Naive thymus-derived CD8-positive, alpha-beta T cell (primary cell): ENCODE results near the gene MIF4GD. TPM values are rescaled to one million over a fixed set of nuclear protein-coding genes. Genes with fewer than 3 reads are reported as not detected.

Source experiments
- ATAC-seq, 2 donors: fragments of 150-1000 bp; cut with Tn5 transposase in 1 of 2; sonication (Bioruptor Pico), chemical (Tn5 transposase) in 1 of 2; 1 replicate in 1 of 2; 2 replicates in 1 of 2; pipeline ENCODE4 v1.10.0; 2021; ENCODE audit warnings: mild to moderate bottlenecking in 2 of 2, moderate library complexity in 2 of 2
- POLR2A ChIA-PET: fragments of 350-600 bp; sonication (Branson Sonifier 250); formaldehyde crosslinking; loops from one replicate; lab custom pipeline; 2021; ENCODE audit warnings: antibody characterized with exemption; lab: Charles Lee
- DNase-seq, 10 donors: peaks; one replicate each; pipeline versions ENCODE4 v3.0.0 to v3.0.0-alpha.2; 2020 to 2022
- H3K27ac Mint-ChIP-seq, 10 donors: one replicate each; pipeline ENCODE4 v1.8.0; 2020 to 2022; ENCODE audit warnings: mild to moderate bottlenecking in 10 of 10, mixed read lengths in 10 of 10, moderate library complexity in 4 of 10, inconsistent platforms in 1 of 10
- H3K27me3 Mint-ChIP-seq, 5 donors: one replicate each; pipeline ENCODE4 v1.8.0; 2021 to 2022; ENCODE audit warnings: mixed read lengths in 5 of 5
- H3K36me3 Mint-ChIP-seq, 3 donors: one replicate each; pipeline ENCODE4 v1.8.0; 2020 to 2022; ENCODE audit warnings: mixed read lengths in 3 of 3, mild to moderate bottlenecking in 2 of 3, inconsistent platforms in 1 of 3
- H3K4me1 Mint-ChIP-seq, 4 donors: one replicate each; pipeline ENCODE4 v1.8.0; 2021 to 2022; ENCODE audit warnings: mixed read lengths in 4 of 4
- H3K4me3 Mint-ChIP-seq, 10 donors: one replicate each; pipeline ENCODE4 v1.8.0; 2020 to 2022; ENCODE audit warnings: mild to moderate bottlenecking in 10 of 10, mixed read lengths in 10 of 10, moderate library complexity in 6 of 10, inconsistent platforms in 1 of 10
- H3K9me3 Mint-ChIP-seq, 9 donors: one replicate each; pipeline ENCODE4 v1.8.0; 2020 to 2022; ENCODE audit warnings: mixed read lengths in 9 of 9, mild to moderate bottlenecking in 3 of 9, inconsistent platforms in 1 of 9, moderate library complexity in 1 of 9
- polyA plus RNA-seq, 3 donors: library from polyadenylated mRNA; unstranded; fragments of 300-500 nt; fragmentation: Illumina TruSeq; gene quantifications; one replicate each; pipeline ENCODE4 v1.2.3, GENCODE V29; 2021
- total RNA-seq, 8 experiments: library from RNA in 2 of 8; stranded (reverse) in 2 of 8; gene quantifications; one replicate each; pipeline ENCODE4 v1.2.3 and lab custom pipeline; 2021 to 2026

MIF4GD gene
- 10 to 100 TPM; 37.3 to 39.4 TPM for total RNA-seq
- polyA plus RNA-seq = 10 to 100 TPM; 76.2 to 96.6 (median 90.5) TPM
- total RNA-seq (lab: John Stamatoyannopoulos, UW) = 17.4 to 34.9 (median 25.6) reads per million in 6 experiments

- DNase-seq (peak in 1 of 10 donors; percentile 24), ATAC-seq (no peak)
- peak within 1 kb of the TSS; percentile 65 to 93 (median 90) for H3K27ac Mint-ChIP-seq
- H3K36me3 Mint-ChIP-seq = peaks cover 0 to 18% (median 0%) of the 10 kb centered on the region in 3 donors
- H3K27me3 Mint-ChIP-seq = no peaks in the 10 kb centered on the region
- H3K4me3 Mint-ChIP-seq = peak within 1 kb of the TSS; percentile 76 to 92 (median 84)
- H3K9me3 Mint-ChIP-seq = no peaks in the 10 kb centered on the region
- POLR2A ChIA-PET = interaction anchor here (0.5 to 5.2 kb wide), 41 partner anchors 10 to 512 kb away, joined by 3 to 128 read pairs (median 4); partner anchors contain the start of genes FDXR, GGA3, GRB2 and JPT1
- H3K4me1 Mint-ChIP-seq = peaks cover 13 to 34% (median 28%) of the 10 kb centered on the region in 4 donors
These were observed at the start of gene MIF4GD for GRCh38 chr17:75270966-75271232. Gene MIF4GD, minus strand, starts transcription at chr17:75271231. Its CDS starts 1,036 bp downstream, at chr17:75270195.

- POLR2A ChIA-PET = interaction anchor here (0.5 to 2.4 kb wide), 5 partner anchors 11 to 79 kb away, joined by 3 to 9 read pairs (median 4); partner anchors contain the start of gene MIF4GD
- ATAC-seq (no peak), DNase-seq (no peak)
- Mint-ChIP-seq H3K27me3 (no peaks in the 10 kb centered on the region), H3K27ac (peak overlapping the region in 2 of 10 donors; percentile 61 to 64), H3K9me3 (no peaks in the 10 kb centered on the region), H3K4me3 (no peak overlapping the region), H3K36me3 (peaks cover 0 to 67% (median 6%) of the 10 kb centered on the region in 3 donors), H3K4me1 (peaks cover 3 to 29% (median 9%) of the 10 kb centered on the region in 4 donors)
These were observed 49.1 kb upstream of the MIF4GD start for GRCh38 chr17:75319904-75320691.

GRCh38 chr17:75318615-75319222 is 47.7 kb upstream of the MIF4GD start:
- H3K36me3 Mint-ChIP-seq = peaks cover 0 to 56% (median 6%) of the 10 kb centered on the region in 3 donors
- POLR2A ChIA-PET = interaction anchor here (0.7 to 1.0 kb wide), 2 partner anchors 11 to 28 kb away, joined by 3 read pairs; no protein-coding TSS in a partner anchor
- H3K27me3 Mint-ChIP-seq = no peaks in the 10 kb centered on the region
- peaks cover 4 to 24% (median 10%) of the 10 kb centered on the region in 4 donors for H3K4me1 Mint-ChIP-seq
- DNase-seq (no peak), ATAC-seq (no peak)
- H3K27ac Mint-ChIP-seq = peak overlapping the region in 4 of 10 donors; percentile 9 to 48 (median 19)
- no peak overlapping the region for H3K4me3 Mint-ChIP-seq
- H3K9me3 Mint-ChIP-seq = no peaks in the 10 kb centered on the region

DNA sequence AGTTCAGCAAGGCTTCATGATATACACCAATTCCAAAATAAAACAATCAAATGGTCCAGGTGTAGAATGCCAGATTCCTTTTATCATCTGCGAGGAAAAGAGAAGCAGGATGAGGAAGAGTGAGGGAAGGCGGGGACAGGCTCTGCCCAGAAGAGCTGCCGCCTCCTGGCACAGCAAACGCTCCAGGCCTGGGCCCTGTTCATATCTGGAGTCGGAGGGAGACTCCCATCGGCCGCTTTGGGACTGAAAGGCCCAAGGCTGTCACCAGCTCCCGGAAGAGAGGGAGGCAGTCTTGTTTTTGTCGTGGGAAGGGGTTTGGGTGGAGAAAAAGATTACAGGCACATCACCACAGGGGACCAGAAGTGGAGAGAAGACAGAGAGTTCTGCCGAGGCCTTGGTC is 47.2 kb upstream of the MIF4GD start:
- no peak for ATAC-seq
- Mint-ChIP-seq H3K4me3 (no peak overlapping the region), H3K27me3 (no peaks in the 10 kb centered on the region), H3K27ac (peak overlapping the region in 3 of 10 donors; percentile 9 to 76 (median 48)), H3K4me1 (peaks cover 4 to 20% (median 8%) of the 10 kb centered on the region in 4 donors), H3K36me3 (peaks cover 0 to 52% (median 6%) of the 10 kb centered on the region in 3 donors), H3K9me3 (no peaks in the 10 kb centered on the region)
- DNase-seq = no peak
- POLR2A ChIA-PET = interaction anchor here (1.0 kb wide), 1 partner anchor 27 kb away, joined by 3 read pairs; no protein-coding TSS in a partner anchor

GRCh38 chr17:75317671-75318070 is 46.6 kb upstream of the MIF4GD start:
- Mint-ChIP-seq H3K9me3 (no peaks in the 10 kb centered on the region), H3K27me3 (no peaks in the 10 kb centered on the region), H3K4me3 (no peak overlapping the region), H3K4me1 (peaks cover 3 to 17% (median 7%) of the 10 kb centered on the region in 4 donors), H3K27ac (peak overlapping the region in 7 of 10 donors; percentile 3 to 76 (median 48)), H3K36me3 (peaks cover 0 to 46% (median 6%) of the 10 kb centered on the region in 3 donors)
- POLR2A ChIA-PET = interaction anchor here (1.4 kb wide), 1 partner anchor 28 kb away, joined by 3 read pairs; the partner anchor contains the start of gene SLC25A19
- DNase-seq = no peak
- ATAC-seq = no peak

DNA sequence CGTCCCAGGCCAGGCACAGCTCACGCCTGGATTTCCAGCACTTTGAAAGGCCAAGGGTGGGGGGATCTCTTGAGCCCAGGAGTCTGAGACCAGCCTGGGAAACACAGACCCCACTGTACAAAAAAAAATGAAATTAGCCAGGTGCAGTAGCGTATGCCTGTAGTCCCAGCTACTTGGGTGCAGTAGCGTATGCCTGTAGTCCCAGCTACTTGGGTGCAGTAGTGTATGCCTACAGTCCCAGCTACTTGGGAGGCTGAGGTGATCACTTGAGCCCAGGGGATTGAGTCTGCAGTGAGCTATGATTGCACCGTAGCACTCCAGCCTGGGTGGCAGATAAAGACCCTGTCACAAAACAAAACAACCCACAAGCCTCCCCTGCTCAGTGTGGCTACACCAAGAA is 45.2 kb upstream of the MIF4GD start:
- H3K4me3 Mint-ChIP-seq = no peak overlapping the region
- H3K36me3 Mint-ChIP-seq = peaks cover 0 to 37% (median 6%) of the 10 kb centered on the region in 3 donors
- DNase-seq (no peak), ATAC-seq (no peak)
- peaks cover 3 to 31% (median 12%) of the 10 kb centered on the region in 4 donors for H3K4me1 Mint-ChIP-seq
- H3K27ac Mint-ChIP-seq = peak overlapping the region in 3 of 10 donors; percentile 24 to 56 (median 53)
- POLR2A ChIA-PET = interaction anchor here (1.0 to 1.4 kb wide), 2 partner anchors 27 to 94 kb away, joined by 3 to 6 read pairs; partner anchors contain the start of gene SLC25A19
- H3K9me3 Mint-ChIP-seq = no peaks in the 10 kb centered on the region
- H3K27me3 Mint-ChIP-seq = no peaks in the 10 kb centered on the region

GRCh38 chr17:75315541-75316243 is 44.7 kb upstream of the MIF4GD start:
- Mint-ChIP-seq H3K4me1 (peaks cover 3 to 32% (median 12%) of the 10 kb centered on the region in 4 donors), H3K27me3 (no peaks in the 10 kb centered on the region), H3K27ac (peak overlapping the region in 4 of 10 donors; percentile 24 to 56 (median 50)), H3K4me3 (no peak overlapping the region), H3K36me3 (peaks cover 0 to 33% (median 2%) of the 10 kb centered on the region in 3 donors), H3K9me3 (no peaks in the 10 kb centered on the region)
- ATAC-seq (no peak), DNase-seq (no peak)
- POLR2A ChIA-PET = interaction anchor here (0.6 to 1.0 kb wide), 2 partner anchors 14 to 95 kb away, joined by 3 to 6 read pairs; no protein-coding TSS in a partner anchor

DNA sequence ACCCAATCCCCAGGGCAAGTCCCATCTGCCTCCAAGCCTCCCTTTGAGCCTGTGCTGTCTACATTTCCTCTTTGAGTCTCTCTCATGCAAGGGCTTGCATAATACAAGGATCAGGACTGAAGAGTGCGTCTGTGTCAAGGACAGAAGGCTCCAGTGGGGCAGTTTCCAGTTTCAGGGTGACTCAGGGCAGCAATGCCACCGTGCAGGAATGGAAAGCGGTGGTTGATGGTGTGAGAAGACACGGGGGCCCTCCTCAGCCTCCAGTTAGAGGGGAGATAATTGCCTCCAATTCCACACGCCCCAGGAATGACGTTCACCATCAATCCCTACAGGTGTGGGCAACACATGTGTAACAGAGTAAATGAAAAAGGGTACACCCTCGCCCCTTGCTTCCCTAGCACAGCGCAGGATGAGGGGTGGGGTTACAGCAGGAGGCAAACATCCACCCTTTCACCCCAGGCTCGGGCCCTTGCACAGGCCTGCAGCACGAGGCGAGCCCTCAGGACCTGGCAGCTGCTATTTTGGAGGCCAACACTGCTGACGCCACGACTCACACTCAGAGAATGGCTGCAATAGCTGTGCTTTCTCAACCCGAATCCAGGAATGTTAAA is 43.0 kb upstream of the MIF4GD start:
- POLR2A ChIA-PET = interaction anchor here (0.9 kb wide), 1 partner anchor 45 kb away, joined by 3 read pairs; no protein-coding TSS in a partner anchor
- Mint-ChIP-seq H3K4me1 (peaks cover 6 to 39% (median 13%) of the 10 kb centered on the region in 4 donors), H3K36me3 (peaks cover 0 to 17% (median 0%) of the 10 kb centered on the region in 3 donors), H3K27ac (peak overlapping the region; percentile 36 to 91 (median 80)), H3K9me3 (no peaks in the 10 kb centered on the region), H3K27me3 (no peaks in the 10 kb centered on the region), H3K4me3 (no peak overlapping the region)
- ATAC-seq = no peak
- no peak for DNase-seq

DNA sequence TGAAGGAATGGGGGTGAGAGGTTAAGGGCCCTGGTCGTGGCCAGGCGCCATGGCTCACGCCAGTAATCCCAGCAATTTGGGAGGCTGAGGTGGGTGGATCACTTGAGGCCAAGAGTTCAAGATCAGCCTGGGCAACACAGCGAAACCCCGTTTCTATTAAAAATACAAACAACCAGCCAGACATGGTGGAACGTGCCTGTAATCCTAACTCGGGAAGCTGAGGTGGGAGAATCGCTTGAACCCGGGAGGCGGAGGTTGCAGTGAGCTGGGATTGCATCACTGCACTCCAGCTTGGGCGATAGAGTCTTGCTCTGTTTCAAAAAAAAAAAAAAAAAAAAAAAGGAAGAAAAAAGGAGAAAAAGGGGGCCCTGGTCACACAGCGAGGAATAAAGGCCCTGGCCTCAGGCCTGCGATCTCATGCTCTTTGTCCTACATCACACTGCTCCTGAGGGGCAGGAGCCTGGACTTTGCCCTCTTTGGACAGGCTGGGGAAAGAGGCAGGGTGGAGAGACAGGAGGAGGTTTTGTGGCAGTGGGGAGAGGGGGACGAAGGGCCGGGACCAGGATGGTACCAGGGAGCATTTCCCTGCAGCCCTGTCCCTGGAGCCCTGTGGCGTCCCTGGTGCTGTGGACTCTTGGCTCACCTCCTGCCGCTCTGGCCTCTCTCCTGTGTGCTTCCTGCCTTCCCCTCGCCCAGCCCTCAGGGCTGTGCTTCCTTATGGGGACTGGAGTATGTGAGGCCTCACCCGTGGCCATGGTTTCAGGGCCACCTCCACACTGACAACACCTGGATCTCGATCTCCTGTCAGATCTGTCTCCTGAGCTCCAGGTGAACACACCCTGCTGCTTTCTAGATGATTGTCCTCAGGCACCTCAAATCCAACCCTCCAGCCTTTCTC is 38.0 kb upstream of the MIF4GD start:
- Mint-ChIP-seq H3K9me3 (no peaks in the 10 kb centered on the region), H3K4me3 (no peak overlapping the region), H3K27me3 (no peaks in the 10 kb centered on the region), H3K36me3 (no peaks in the 10 kb centered on the region), H3K4me1 (peaks cover 6 to 31% (median 12%) of the 10 kb centered on the region in 4 donors), H3K27ac (peak overlapping the region in 4 of 10 donors; percentile 6 to 74 (median 41))
- ATAC-seq (no peak), DNase-seq (no peak)
- POLR2A ChIA-PET = interaction anchor here (0.7 kb wide), 1 partner anchor 9 kb away, joined by 3 read pairs; no protein-coding TSS in a partner anchor

GRCh38 chr17:75307957-75308731 is 37.1 kb upstream of the MIF4GD start:
- peaks cover 3 to 27% (median 8%) of the 10 kb centered on the region in 4 donors for H3K4me1 Mint-ChIP-seq
- POLR2A ChIA-PET = interaction anchor here (0.5 to 0.7 kb wide), 2 partner anchors 8 to 11 kb away, joined by 3 read pairs; no protein-coding TSS in a partner anchor
- no peaks in the 10 kb centered on the region for H3K9me3 Mint-ChIP-seq
- no peaks in the 10 kb centered on the region for H3K27me3 Mint-ChIP-seq
- peak overlapping the region in 5 of 10 donors; percentile 28 to 60 (median 36) for H3K27ac Mint-ChIP-seq
- H3K4me3 Mint-ChIP-seq = no peak overlapping the region
- no peaks in the 10 kb centered on the region for H3K36me3 Mint-ChIP-seq
- ATAC-seq = no peak
- DNase-seq = no peak
